B cell (primary cell): ENCODE data around the gene CCR9. TPM values are rescaled to one million over a fixed set of nuclear protein-coding genes. Genes with fewer than 3 reads are reported as not detected.
A peak's percentile ranks its signal among the peaks of the same experiment; 100 is the strongest.

Experiments used
- ATAC-seq: fragments of 200-7000 bp; cut with Tn5 transposase; one replicate; pipeline ENCODE4 v1.10.0; 2021; ENCODE audit warnings: low read depth, mild to moderate bottlenecking, moderate number of reproducible peaks, moderate library complexity
- CTCF ChIA-PET: fragments of 350-600 bp; sonication (Branson Sonifier 250); formaldehyde crosslinking; loops from one replicate; lab custom pipeline; 2021; ENCODE audit warnings: antibody characterized with exemption, inconsistent platforms; lab: Charles Lee
- POLR2A ChIA-PET: fragments of 350-600 bp; sonication (Branson Sonifier 250); formaldehyde crosslinking; loops from one replicate; lab custom pipeline; 2021; ENCODE audit warnings: antibody characterized with exemption; lab: Charles Lee
- DNase-seq: peaks from one replicate; pipeline ENCODE4 v3.0.0; 2013
- H2AFZ ChIP-seq: 2 replicates; pipeline ENCODE4 v1.6.1; 2012; ENCODE audit warnings: mild to moderate bottlenecking, low read depth, low read length; ENCODE audit not compliant: insufficient read depth, poor library complexity, severe bottlenecking
- H3K27ac ChIP-seq, 2 donors: 1 replicate in 1 of 2; 2 replicates in 1 of 2; pipeline ENCODE4 v1.5.1; 2012 to 2013; ENCODE audit warnings: low read length in 2 of 2, mild to moderate bottlenecking in 2 of 2, moderate library complexity in 1 of 2
- H3K27me3 ChIP-seq, 4 experiments: fragments of 200-600 bp in 1 of 4; sonication (generic) in 1 of 4; replicated peaks in 1 of 4; 1 replicate in 2 of 4; 2 replicates in 2 of 4; pipeline versions ENCODE4 v1.6.1 to v1.7.0; 2013 to 2016; ENCODE audit warnings: low read length in 3 of 4, mild to moderate bottlenecking in 2 of 4, mixed read lengths in 1 of 4, moderate library complexity in 1 of 4; ENCODE audit not compliant: insufficient read depth in 4 of 4, control insufficient read depth in 3 of 4; ENCODE audit errors: control extremely low read depth in 1 of 4
- H3K36me3 ChIP-seq, 2 experiments: replicated peaks in 1 of 2; 1 replicate in 1 of 2; 2 replicates in 1 of 2; pipeline versions ENCODE4 v1.6.1 to v1.7.1; 2013; ENCODE audit warnings: low read length in 1 of 2; ENCODE audit not compliant: insufficient read depth in 2 of 2, control insufficient read depth in 1 of 2; ENCODE audit errors: control extremely low read depth in 1 of 2, extremely low read depth in 1 of 2
- H3K4me1 ChIP-seq, 2 donors: fragments of 200-600 bp in 1 of 2; sonication (generic) in 1 of 2; 1 replicate in 1 of 2; 2 replicates in 1 of 2; pipeline versions ENCODE4 v1.5.1 to v1.6.1; 2013 to 2017; ENCODE audit warnings: low read length in 2 of 2; ENCODE audit not compliant: control insufficient read depth in 2 of 2, insufficient read depth in 2 of 2
- H3K4me2 ChIP-seq: replicated peaks from 2 replicates; pipeline ENCODE3; 2012; ENCODE audit warnings: mild to moderate bottlenecking, low read depth, low read length; ENCODE audit not compliant: poor library complexity, severe bottlenecking
- H3K4me3 ChIP-seq, 5 experiments: fragments of 200-600 bp in 1 of 5; sonication (generic) in 1 of 5; 1 replicate in 3 of 5; 2 replicates in 2 of 5; pipeline versions ENCODE4 v1.5.1 to v1.7.0; 2011 to 2016; ENCODE audit warnings: low read length in 4 of 5, mild to moderate bottlenecking in 4 of 5, low read depth in 2 of 5, control low read depth in 1 of 5, moderate library complexity in 1 of 5; ENCODE audit not compliant: insufficient read depth in 1 of 5; ENCODE audit errors: control extremely low read depth in 1 of 5, extremely low read depth in 1 of 5
- H3K79me2 ChIP-seq: fragments of 200-600 bp; sonication (generic); one replicate; pipeline ENCODE4 v1.6.0; 2016; ENCODE audit warnings: low read length; ENCODE audit not compliant: control insufficient read depth, insufficient read depth
- H3K9ac ChIP-seq: fragments of 200-600 bp; sonication (generic); 2 replicates; pipeline ENCODE4 v1.6.1; 2017; ENCODE audit warnings: mild to moderate bottlenecking, low read length, moderate library complexity
- H3K9me3 ChIP-seq, 3 donors: one replicate each; pipeline versions ENCODE4 v1.6.1 to v1.7.1; 2013; ENCODE audit warnings: low read length in 2 of 3; ENCODE audit not compliant: control insufficient read depth in 2 of 3, insufficient read depth in 1 of 3; ENCODE audit errors: control extremely low read depth in 1 of 3
- H4K20me1 ChIP-seq: 2 replicates; pipeline ENCODE4 v1.6.0; 2012; ENCODE audit warnings: mild to moderate bottlenecking, low read length; ENCODE audit not compliant: insufficient read depth, control insufficient read depth, poor library complexity, severe bottlenecking
- H3K27ac Mint-ChIP-seq: one replicate; pipeline ENCODE4 v1.8.0; 2021; ENCODE audit warnings: mixed read lengths
- H3K27me3 Mint-ChIP-seq: one replicate; pipeline ENCODE4 v1.8.0; 2021; ENCODE audit warnings: mixed read lengths
- H3K4me1 Mint-ChIP-seq: one replicate; pipeline ENCODE4 v1.8.0; 2021; ENCODE audit warnings: mixed read lengths
- H3K4me3 Mint-ChIP-seq: one replicate; pipeline ENCODE4 v1.8.0; 2021; ENCODE audit warnings: mixed read lengths
- H3K9me3 Mint-ChIP-seq: one replicate; pipeline ENCODE4 v1.8.0; 2022; ENCODE audit warnings: mixed read lengths; ENCODE audit not compliant: insufficient read depth
- CTCF ChIP-seq: fragments of 200-600 bp; IDR thresholded peaks from one replicate; pipeline ENCODE4 v1.8.0; 2022; ENCODE audit warnings: antibody characterized with exemption, mild to moderate bottlenecking
- EZH2 ChIP-seq: IDR thresholded peaks from 2 replicates; pipeline ENCODE4 v1.6.1; 2012; ENCODE audit warnings: borderline replicate concordance, low read depth, mild to moderate bottlenecking, moderate library complexity, low read length; ENCODE audit not compliant: insufficient read depth, poor library complexity, severe bottlenecking
- WGBS: methylation state at CpG from one replicate; pipeline ENCODE4 v1.1.5; 2013; ENCODE audit warnings: missing lambda C conversion rate; ENCODE audit not compliant: insufficient coverage; 5-methylcytosine and 5-hydroxymethylcytosine counted together
- intact Hi-C: fragments of 100-400 bp; cut with micrococcal nuclease; formaldehyde crosslinking; loops from one replicate; pipeline ENCODE4 v1.10.0; 2022
- polyA plus RNA-seq: library from polyadenylated mRNA; depleted of rRNA; stranded (reverse); fragments of >200 nt; gene quantifications from 2 replicates; pipeline ENCODE4 v1.2.3, GENCODE V29; 2012
- total RNA-seq, 2 donors: library from RNA; stranded (reverse); fragments of 120-200 nt in 1 of 2; gene quantifications; 1 replicate in 1 of 2; 2 replicates in 1 of 2; pipeline versions ENCODE4 v1.2.3 to v1.2.4, GENCODE V29; 2013 to 2022

Gene CCR9
- total and polyA plus RNA-seq, 2 donors (not counting 1 experiment from before 2014, with no cell fraction given) = 0.76 to 1.1 TPM

DNA sequence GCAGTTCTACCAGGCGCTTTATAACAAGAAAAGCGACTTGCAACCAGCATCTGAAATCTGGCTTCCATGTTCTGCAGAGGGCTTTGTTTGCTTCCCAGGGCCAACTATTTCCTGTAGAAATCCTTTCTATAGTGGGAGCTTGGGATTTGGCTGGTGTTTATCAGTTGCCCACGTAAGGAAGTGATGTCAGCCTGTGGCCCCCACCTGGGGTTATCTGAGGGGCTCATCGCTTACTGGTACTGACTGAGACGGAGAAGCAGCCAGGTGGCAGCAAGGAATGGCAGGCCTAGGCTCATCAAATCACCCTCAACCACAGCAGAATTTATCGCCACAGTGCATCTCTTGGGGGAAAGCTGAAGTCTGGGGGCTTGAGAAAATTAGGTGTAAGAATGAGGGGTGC is 14.6 kb upstream of the CCR9 start:
- Mint-ChIP-seq H3K9me3 (no peaks in the 10 kb centered on the region), H3K4me3 (no peak overlapping the region), H3K4me1 (peaks cover 32% of the 10 kb centered on the region), H3K27me3 (peaks cover 3% of the 10 kb centered on the region), H3K27ac (no peak overlapping the region)
- no peaks in the 10 kb centered on the region for H3K36me3 ChIP-seq
- TF ChIP-seq CTCF (no peak), EZH2 (no peak)
- POLR2A ChIA-PET = no interaction called here
- intact Hi-C loops = no loop called here
- no peak overlapping the region for H3K4me2 ChIP-seq
- H3K27ac ChIP-seq = no peak overlapping the region
- no peak overlapping the region for H2AFZ ChIP-seq
- CTCF ChIA-PET = no interaction called here
- H3K9me3 ChIP-seq = no peaks in the 10 kb centered on the region
- H3K4me3 ChIP-seq = no peak overlapping the region
- H3K9ac ChIP-seq = no peak overlapping the region
- WGBS = 84% methylated on average over 4 of the region's 6 CpGs
- peaks cover 12 to 30% of the 10 kb centered on the region in 2 donors for H3K4me1 ChIP-seq
- H3K27me3 ChIP-seq = no peaks in the 10 kb centered on the region
- DNase-seq (no peak), ATAC-seq (no peak)
- H3K79me2 ChIP-seq = no peaks in the 10 kb centered on the region
- H4K20me1 ChIP-seq = no peaks in the 10 kb centered on the region

- Histone ChIP-seq H3K27me3 (no peaks in the 10 kb centered on the region), H3K4me1 (peaks cover 12 to 30% of the 10 kb centered on the region in 2 donors), H3K4me3 (no peak overlapping the region), H3K79me2 (no peaks in the 10 kb centered on the region), H4K20me1 (no peaks in the 10 kb centered on the region), H3K4me2 (peak overlapping the region; percentile 12), H3K9me3 (no peaks in the 10 kb centered on the region), H2AFZ (no peak overlapping the region), H3K36me3 (no peaks in the 10 kb centered on the region), H3K9ac (no peak overlapping the region), H3K27ac (no peak overlapping the region)
- DNase-seq (no peak), ATAC-seq (no peak)
- H3K4me3 Mint-ChIP-seq = no peak overlapping the region
- H3K4me1 Mint-ChIP-seq = peaks cover 32% of the 10 kb centered on the region
- H3K9me3 Mint-ChIP-seq = no peaks in the 10 kb centered on the region
- intact Hi-C loops = no loop called here
- CTCF ChIA-PET = no interaction called here
- TF ChIP-seq EZH2 (no peak), CTCF (no peak)
- 86% methylated on average over 1 of the region's 2 CpGs for WGBS
- POLR2A ChIA-PET = no interaction called here
- H3K27ac Mint-ChIP-seq = no peak overlapping the region
- peaks cover 4% of the 10 kb centered on the region for H3K27me3 Mint-ChIP-seq
These were observed 13.8 kb upstream of the CCR9 start for GRCh38 chr3:45872569-45872968.
